HEK293T (cell line): ENCODE data around the gene VAV3.

Source experiments
- BHLHE40 ChIP-seq: fragments of 450-650 bp; IDR thresholded peaks from 2 replicates; pipeline ENCODE4 v1.6.1; 2016; ENCODE audit warnings: mild to moderate bottlenecking, moderate library complexity, borderline replicate concordance
- CTBP1 ChIP-seq: fragments of 450-650 bp; IDR thresholded peaks from 2 replicates; pipeline ENCODE4 v1.6.1; 2016; ENCODE audit warnings: borderline replicate concordance
- ELF4 ChIP-seq: fragments of 450-650 bp; IDR thresholded peaks from 2 replicates; pipeline ENCODE4 v1.6.1; 2017; ENCODE audit warnings: antibody characterized with exemption
- FOXA1 ChIP-seq: fragments of 450-650 bp; IDR thresholded peaks from 2 replicates; pipeline ENCODE4 v1.6.1; 2016; ENCODE audit warnings: mild to moderate bottlenecking
- FOXK2 ChIP-seq: fragments of 450-650 bp; IDR thresholded peaks from 2 replicates; pipeline ENCODE4 v1.6.1; 2016; ENCODE audit warnings: mild to moderate bottlenecking
- FOXM1 ChIP-seq: fragments of 450-650 bp; IDR thresholded peaks from 2 replicates; pipeline ENCODE4 v1.6.1; 2017; ENCODE audit warnings: mild to moderate bottlenecking, borderline replicate concordance
- HDGF ChIP-seq: fragments of 450-650 bp; IDR thresholded peaks from 2 replicates; pipeline ENCODE4 v1.6.1; 2017; ENCODE audit warnings: antibody characterized with exemption, borderline replicate concordance
- L3MBTL2 ChIP-seq: fragments of 450-650 bp; conservative IDR thresholded peaks from 2 replicates; pipeline ENCODE4 v1.6.1; 2016; ENCODE audit warnings: mild to moderate bottlenecking
- LEF1 ChIP-seq: fragments of 450-650 bp; IDR thresholded peaks from 2 replicates; pipeline ENCODE4 v1.6.1; 2017; ENCODE audit warnings: mild to moderate bottlenecking, borderline replicate concordance
- NFRKB ChIP-seq: fragments of 450-650 bp; IDR thresholded peaks from 2 replicates; pipeline ENCODE4 v1.6.1; 2016; ENCODE audit warnings: mild to moderate bottlenecking, moderate library complexity
- SP1 ChIP-seq: fragments of 450-650 bp; IDR thresholded peaks from 2 replicates; pipeline ENCODE4 v1.6.1; 2017
- SUZ12 ChIP-seq: fragments of 450-650 bp; IDR thresholded peaks from 2 replicates; pipeline ENCODE4 v1.6.1; 2016; ENCODE audit warnings: mild to moderate bottlenecking
- TARDBP ChIP-seq: fragments of 450-650 bp; IDR thresholded peaks from 2 replicates; pipeline ENCODE4 v1.6.1; 2016
- ZNF384 ChIP-seq: fragments of 450-650 bp; IDR thresholded peaks from 2 replicates; pipeline ENCODE4 v1.6.1; 2016

DNA sequence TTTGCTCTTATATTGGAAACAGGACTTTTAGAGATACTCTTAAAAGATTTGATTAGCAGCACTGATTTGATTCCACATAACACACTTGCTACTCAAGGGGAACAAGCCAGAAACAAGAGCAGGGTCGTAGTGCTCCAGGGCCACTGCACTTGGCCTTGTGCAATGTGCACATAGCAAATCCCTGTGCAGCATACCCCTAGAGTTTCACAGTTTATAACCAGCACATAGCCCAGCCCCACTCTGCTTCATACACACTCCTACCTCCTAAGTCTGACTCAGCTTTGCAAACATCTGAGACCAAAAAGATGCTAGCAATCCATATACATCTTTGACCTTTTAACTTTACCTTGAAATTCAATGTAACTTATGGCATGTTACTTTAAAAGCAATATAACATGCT is 157.6 kb downstream of the VAV3 start:
- TF ChIP-seq BHLHE40 (no peak), SUZ12 (no peak), TARDBP (no peak), SP1 (no peak), HDGF (no peak), NFRKB (no peak), ELF4 (no peak), ZNF384 (no peak), L3MBTL2 (no peak), FOXA1 (no peak), FOXK2 (no peak), LEF1 (no peak), CTBP1 (no peak), FOXM1 (no peak)
